Measurements from ENCODE around the gene ZNF555.
"Not testable (repeated sequence)": the region's sequence is repeated elsewhere in the genome, so short reads cannot be mapped to it uniquely, and the experiment has no call there.

The ZNF555 gene

GRCh38 chr19:2872175-2872574 lies 30.9 kb downstream of the ZNF555 start:
- not testable (repeated sequence) for DNase-seq

- DNase-seq, result no peak
Observed at GRCh38 chr19:2877398-2878331, 36.4 kb downstream of the ZNF555 start.

GRCh38 chr19:2883686-2884439 lies 42.6 kb downstream of the ZNF555 start:
- DNase-seq, result no peak

GRCh38 chr19:2885736-2886135 lies 44.5 kb downstream of the ZNF555 start:
- DNase-seq, result no peak

GRCh38 chr19:2887391-2887914 lies 46.2 kb downstream of the ZNF555 start:
- peak; percentile 80 for DNase-seq

- no peak for DNase-seq
Observed at GRCh38 chr19:2888731-2889224, 47.5 kb downstream of the ZNF555 start.

- not testable (repeated sequence) for DNase-seq
Observed at GRCh38 chr19:2890531-2890930, 49.3 kb downstream of the ZNF555 start.

- DNase-seq, result no peak
Observed at GRCh38 chr19:2896694-2897093, 55.4 kb downstream of the ZNF555 start.

GRCh38 chr19:2900296-2901252 lies 59.3 kb downstream of the ZNF555 start, which contains the start of gene ZNF57:
Gene ZNF57, plus strand, starts transcription at chr19:2900928. Its CDS starts 118 bp downstream, at chr19:2901046.
- peak; percentile 95 for DNase-seq

- DNase-seq, result no peak
Observed at GRCh38 chr19:2902590-2903218, 61.4 kb downstream of the ZNF555 start.

- not testable (repeated sequence) for DNase-seq
Observed at GRCh38 chr19:2903326-2903725, 62.1 kb downstream of the ZNF555 start.

GRCh38 chr19:2905918-2906519 lies 64.7 kb downstream of the ZNF555 start:
- DNase-seq, result no peak

- no peak for DNase-seq
Observed at GRCh38 chr19:2906631-2907195, 65.4 kb downstream of the ZNF555 start.
